ENCODE results near the gene LTF. TPM values are rescaled to one million over a fixed set of nuclear protein-coding genes. Genes with fewer than 3 reads are reported as not detected.

The LTF gene
- total RNA-seq, 1 donor from 2014 or later, result not detected

DNA sequence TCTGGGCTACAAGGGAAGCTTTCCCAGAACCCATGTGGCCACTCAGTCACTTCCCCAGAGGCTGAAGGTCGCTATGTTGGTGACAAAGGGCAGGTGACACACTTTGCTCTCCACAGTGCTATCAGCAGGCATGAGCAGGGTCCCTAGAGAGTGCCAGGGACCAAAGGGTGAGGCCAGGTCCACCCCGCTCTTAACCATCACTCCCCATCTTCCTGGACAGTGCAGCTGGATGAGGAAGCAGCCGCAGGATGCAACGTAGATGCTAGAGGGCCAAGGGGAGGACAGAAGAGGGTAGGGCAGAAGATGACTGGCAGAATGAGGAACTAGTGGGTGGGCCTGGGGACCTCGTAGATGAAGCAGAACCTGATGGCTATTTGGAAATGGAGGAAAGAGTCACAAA, 13.6 kb upstream of the LTF start:
- DNase-seq (ENCODE audit: low read depth) (no peak), FAIRE-seq (no peak)
- no peaks in the 10 kb centered on the region for H4K20me1 ChIP-seq (ENCODE audit: insufficient read depth, low read length)
- H3K4me1 ChIP-seq (ENCODE audit: insufficient read depth, low read length), result peaks cover 7% of the 10 kb centered on the region
- TF ChIP-seq, protein P1, sequence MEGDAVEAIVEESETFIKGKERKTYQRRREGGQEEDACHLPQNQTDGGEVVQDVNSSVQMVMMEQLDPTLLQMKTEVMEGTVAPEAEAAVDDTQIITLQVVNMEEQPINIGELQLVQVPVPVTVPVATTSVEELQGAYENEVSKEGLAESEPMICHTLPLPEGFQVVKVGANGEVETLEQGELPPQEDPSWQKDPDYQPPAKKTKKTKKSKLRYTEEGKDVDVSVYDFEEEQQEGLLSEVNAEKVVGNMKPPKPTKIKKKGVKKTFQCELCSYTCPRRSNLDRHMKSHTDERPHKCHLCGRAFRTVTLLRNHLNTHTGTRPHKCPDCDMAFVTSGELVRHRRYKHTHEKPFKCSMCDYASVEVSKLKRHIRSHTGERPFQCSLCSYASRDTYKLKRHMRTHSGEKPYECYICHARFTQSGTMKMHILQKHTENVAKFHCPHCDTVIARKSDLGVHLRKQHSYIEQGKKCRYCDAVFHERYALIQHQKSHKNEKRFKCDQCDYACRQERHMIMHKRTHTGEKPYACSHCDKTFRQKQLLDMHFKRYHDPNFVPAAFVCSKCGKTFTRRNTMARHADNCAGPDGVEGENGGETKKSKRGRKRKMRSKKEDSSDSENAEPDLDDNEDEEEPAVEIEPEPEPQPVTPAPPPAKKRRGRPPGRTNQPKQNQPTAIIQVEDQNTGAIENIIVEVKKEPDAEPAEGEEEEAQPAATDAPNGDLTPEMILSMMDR (IDR thresholded peaks at IDR 0.05; ENCODE audit: insufficient read depth, low read depth, low read length), result no peak
- no peak for TF ChIP-seq EZH2 (IDR thresholded peaks at IDR 0.05; ENCODE audit: insufficient read depth, low read length)
- peaks cover 13% of the 10 kb centered on the region for H3K4me1 Mint-ChIP-seq (ENCODE audit: low read depth, unreplicated experiment)
- H3K9me3 ChIP-seq (ENCODE audit: insufficient read depth, low read depth, low read length), result no peaks in the 10 kb centered on the region
- no peak overlapping the region for H3K4me3 Mint-ChIP-seq (ENCODE audit: unreplicated experiment)
- no peak overlapping the region for H3K9ac ChIP-seq (ENCODE audit: low read length)
- no peak overlapping the region for H3K4me2 ChIP-seq (ENCODE audit: low read length)
- H3K27me3 ChIP-seq (ENCODE audit: insufficient read depth, low read length), result peaks cover 15% of the 10 kb centered on the region
- H3K36me3 ChIP-seq (ENCODE audit: insufficient read depth, low read length), result no peaks in the 10 kb centered on the region
- H3K9me3 Mint-ChIP-seq (ENCODE audit: unreplicated experiment), result peaks cover 13% of the 10 kb centered on the region
- no peak overlapping the region for H3K27ac ChIP-seq (ENCODE audit: low read depth, low read length)
- H2AFZ ChIP-seq (ENCODE audit: low read depth, low read length), result no peak overlapping the region
- H3K79me2 ChIP-seq (ENCODE audit: insufficient read depth, low read length), result no peaks in the 10 kb centered on the region
- H3K27me3 Mint-ChIP-seq (ENCODE audit: low read depth, unreplicated experiment), result peaks cover 22% of the 10 kb centered on the region
- no peaks in the 10 kb centered on the region for H3K36me3 Mint-ChIP-seq (ENCODE audit: low read depth, unreplicated experiment)
- no peak overlapping the region for H3K4me3 ChIP-seq (ENCODE audit: insufficient read depth, low read depth, low read length)
- H3K27ac Mint-ChIP-seq (ENCODE audit: unreplicated experiment), result no peak overlapping the region

DNA sequence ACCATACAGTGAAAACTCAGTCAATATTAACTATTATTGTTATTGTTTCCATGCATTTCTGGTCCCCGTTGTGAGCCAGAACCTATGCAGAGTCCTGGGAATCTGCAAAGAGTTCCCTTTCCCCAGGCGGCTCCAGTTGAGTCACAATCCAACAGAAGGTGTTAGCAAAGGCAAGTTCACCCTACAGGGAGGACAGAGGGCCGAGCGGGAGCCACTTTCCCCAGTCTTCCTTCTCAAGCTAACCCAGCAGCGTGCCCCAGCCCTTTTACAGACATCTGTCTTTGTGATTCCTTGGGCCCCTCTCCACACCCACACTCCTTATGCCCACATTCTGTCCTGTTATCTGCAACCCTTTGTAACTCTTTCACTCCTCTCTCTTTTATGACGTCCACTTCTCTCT, 13.1 kb upstream of the LTF start:
- H2AFZ ChIP-seq (ENCODE audit: low read depth, low read length), result no peak overlapping the region
- no peak overlapping the region for H3K27ac Mint-ChIP-seq (ENCODE audit: unreplicated experiment)
- no peak for FAIRE-seq

DNA sequence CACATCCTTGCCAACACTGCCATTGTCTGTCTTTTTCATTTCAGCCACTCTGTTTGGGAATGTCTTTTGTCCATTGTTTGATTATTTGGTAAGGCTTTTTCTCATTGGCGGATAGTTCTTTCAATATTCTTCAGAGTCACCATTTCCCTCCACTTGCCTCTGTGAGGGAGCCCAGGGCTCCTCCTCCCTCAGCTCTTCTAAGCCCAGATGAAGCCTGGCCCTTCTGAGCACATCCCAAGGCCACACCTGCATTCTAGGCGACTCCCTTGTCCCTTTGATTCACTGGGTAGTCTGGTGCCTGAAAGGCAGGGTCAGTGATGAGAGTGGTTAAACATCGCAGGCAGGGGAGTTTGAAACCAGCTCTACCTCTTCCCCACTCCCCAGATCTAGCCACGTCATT, 12.4 kb upstream of the LTF start:
- Histone ChIP-seq H3K4me1 (ENCODE audit: insufficient read depth, low read length) (no peaks in the 10 kb centered on the region), H3K4me2 (ENCODE audit: low read length) (no peak overlapping the region), H3K27me3 (ENCODE audit: insufficient read depth, low read length) (peaks cover 20% of the 10 kb centered on the region), H3K79me2 (ENCODE audit: insufficient read depth, low read length) (no peaks in the 10 kb centered on the region), H4K20me1 (ENCODE audit: insufficient read depth, low read length) (no peaks in the 10 kb centered on the region), H3K4me3 (ENCODE audit: insufficient read depth, low read depth, low read length) (no peak overlapping the region), H3K9me3 (ENCODE audit: insufficient read depth, low read depth, low read length) (no peaks in the 10 kb centered on the region), H2AFZ (ENCODE audit: low read depth, low read length) (no peak overlapping the region), H3K27ac (ENCODE audit: low read depth, low read length) (no peak overlapping the region), H3K9ac (ENCODE audit: low read length) (no peak overlapping the region), H3K36me3 (ENCODE audit: insufficient read depth, low read length) (no peaks in the 10 kb centered on the region)
- no peak for FAIRE-seq
- Mint-ChIP-seq H3K27me3 (ENCODE audit: low read depth, unreplicated experiment) (peaks cover 27% of the 10 kb centered on the region), H3K4me3 (ENCODE audit: unreplicated experiment) (no peak overlapping the region), H3K36me3 (ENCODE audit: low read depth, unreplicated experiment) (no peaks in the 10 kb centered on the region), H3K4me1 (ENCODE audit: low read depth, unreplicated experiment) (peaks cover 5% of the 10 kb centered on the region), H3K9me3 (ENCODE audit: unreplicated experiment) (peaks cover 15% of the 10 kb centered on the region), H3K27ac (ENCODE audit: unreplicated experiment) (no peak overlapping the region)
- no peak for DNase-seq (ENCODE audit: low read depth)
- TF ChIP-seq EZH2 (IDR thresholded peaks at IDR 0.05; ENCODE audit: insufficient read depth, low read length), result no peak
- TF ChIP-seq, protein P1 (IDR thresholded peaks at IDR 0.05; ENCODE audit: insufficient read depth, low read depth, low read length), result no peak

More for the DNA sequence above, 13.1 kb upstream of the LTF start:
- Mint-ChIP-seq H3K27me3 (ENCODE audit: low read depth, unreplicated experiment) (peaks cover 26% of the 10 kb centered on the region), H3K36me3 (ENCODE audit: low read depth, unreplicated experiment) (no peaks in the 10 kb centered on the region), H3K9me3 (ENCODE audit: unreplicated experiment) (peaks cover 13% of the 10 kb centered on the region), H3K4me1 (ENCODE audit: low read depth, unreplicated experiment) (peaks cover 8% of the 10 kb centered on the region), H3K4me3 (ENCODE audit: unreplicated experiment) (no peak overlapping the region)
- Histone ChIP-seq H3K4me2 (ENCODE audit: low read length) (no peak overlapping the region), H3K4me1 (ENCODE audit: insufficient read depth, low read length) (peaks cover 1% of the 10 kb centered on the region), H4K20me1 (ENCODE audit: insufficient read depth, low read length) (no peaks in the 10 kb centered on the region), H3K9me3 (ENCODE audit: insufficient read depth, low read depth, low read length) (no peaks in the 10 kb centered on the region), H3K27me3 (ENCODE audit: insufficient read depth, low read length) (peaks cover 18% of the 10 kb centered on the region), H3K4me3 (ENCODE audit: insufficient read depth, low read depth, low read length) (no peak overlapping the region), H3K36me3 (ENCODE audit: insufficient read depth, low read length) (no peaks in the 10 kb centered on the region), H3K79me2 (ENCODE audit: insufficient read depth, low read length) (no peaks in the 10 kb centered on the region), H3K9ac (ENCODE audit: low read length) (no peak overlapping the region), H3K27ac (ENCODE audit: low read depth, low read length) (no peak overlapping the region)
- TF ChIP-seq, protein P1 (IDR thresholded peaks at IDR 0.05; ENCODE audit: insufficient read depth, low read depth, low read length), result no peak
- no peak for TF ChIP-seq EZH2 (IDR thresholded peaks at IDR 0.05; ENCODE audit: insufficient read depth, low read length)
- DNase-seq (ENCODE audit: low read depth), result no peak

Data from astrocyte (in vitro differentiated cells and primary cell).